Activated T-cell treated with anti-CD3 and anti-CD28 coated beads, Interleukin-2, amount 50 U/mL, for 72 hours (primary cell): ENCODE data around the gene KCNC4. TPM values are rescaled to one million over a fixed set of nuclear protein-coding genes. Genes with fewer than 3 reads are reported as not detected.

ENCODE experiments used
- ATAC-seq, 2 donors: fragments of 150-1000 bp; cut with Tn5 transposase; replicated peaks in 1 of 2; 2 replicates each; pipeline ENCODE4 v1.10.0; 2021; ENCODE audit warnings: moderate library complexity in 2 of 2, mild to moderate bottlenecking in 1 of 2
- DNase-seq, 2 donors: peaks; one replicate each; pipeline ENCODE4 v3.0.0; 2021 to 2022; ENCODE audit warnings: mixed read lengths in 1 of 2
- H3K27ac Mint-ChIP-seq: one replicate; pipeline ENCODE4 v1.8.0; 2022; ENCODE audit warnings: mild to moderate bottlenecking, moderate library complexity, mixed read lengths
- H3K27me3 Mint-ChIP-seq: one replicate; pipeline ENCODE4 v1.8.0; 2022; ENCODE audit warnings: low read depth, mixed read lengths
- H3K36me3 Mint-ChIP-seq, 2 donors: one replicate each; pipeline ENCODE4 v1.8.0; 2022; ENCODE audit warnings: mixed read lengths in 2 of 2, mild to moderate bottlenecking in 1 of 2; ENCODE audit not compliant: insufficient read depth in 2 of 2
- H3K4me1 Mint-ChIP-seq: one replicate; pipeline ENCODE4 v1.8.0; 2022; ENCODE audit warnings: low read depth, mixed read lengths
- H3K4me3 Mint-ChIP-seq, 2 donors: one replicate each; pipeline ENCODE4 v1.8.0; 2022; ENCODE audit warnings: mild to moderate bottlenecking in 2 of 2, mixed read lengths in 2 of 2, moderate library complexity in 2 of 2
- H3K9me3 Mint-ChIP-seq, 2 donors: one replicate each; pipeline ENCODE4 v1.8.0; 2022; ENCODE audit warnings: mixed read lengths in 2 of 2
- total RNA-seq, 2 donors: library from RNA; stranded (reverse); gene quantifications; one replicate each; pipeline ENCODE4 v1.2.3, GENCODE V29; 2022

KCNC4 gene
- total RNA-seq, 2 donors from 2014 or later = 19.8 to 28.9 TPM

DNA sequence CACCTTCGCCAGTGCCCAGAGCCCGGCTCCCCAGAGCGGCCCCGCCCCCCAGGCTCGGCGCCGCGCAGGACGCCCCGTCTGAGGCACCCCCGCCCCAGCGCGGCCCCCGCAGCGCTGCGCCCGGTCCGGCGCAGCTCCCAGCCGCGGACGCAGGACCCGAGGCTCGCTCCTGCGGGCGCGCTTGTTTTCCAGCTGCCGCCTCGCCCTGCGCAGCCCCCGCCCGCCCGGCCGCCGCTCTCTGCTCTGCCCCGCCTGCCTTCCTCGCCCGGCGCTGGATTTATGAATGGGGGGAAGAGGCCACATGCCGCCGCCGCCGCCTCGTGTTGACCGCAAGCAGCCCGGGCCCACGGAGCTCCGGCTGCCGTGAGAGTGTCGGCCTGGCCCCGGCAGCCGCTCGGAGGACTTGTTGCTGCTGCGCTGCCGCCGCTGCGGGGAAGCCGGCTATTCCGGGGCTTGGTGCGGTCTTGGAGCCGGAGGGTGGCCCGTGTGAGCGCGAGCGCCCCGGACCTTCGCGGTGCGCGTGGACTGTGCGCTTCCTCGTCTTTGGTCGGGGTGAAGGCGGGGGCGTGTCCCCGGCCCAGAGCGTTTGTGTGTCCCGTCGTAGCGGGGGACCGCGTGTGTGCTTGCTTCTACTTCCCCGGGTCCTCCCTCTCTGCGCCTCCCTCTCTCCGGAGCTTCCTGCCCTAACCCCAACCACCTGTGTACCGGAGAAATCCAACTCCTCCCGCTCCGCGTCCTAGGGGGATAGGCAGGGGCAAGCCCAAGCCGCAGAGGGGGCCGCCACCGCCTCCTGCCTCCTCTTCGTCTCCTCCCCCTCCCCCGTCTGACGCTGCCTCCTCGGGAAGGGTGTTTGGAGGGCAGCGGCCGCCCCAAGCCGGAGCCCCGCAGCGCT is 736 bp downstream of the KCNC4 start:
- no peaks in the 10 kb centered on the region for H3K9me3 Mint-ChIP-seq
- peaks cover 6 to 7% of the 10 kb centered on the region in 2 donors for H3K36me3 Mint-ChIP-seq
- H3K27ac Mint-ChIP-seq = peak overlapping the region; percentile 56
- peak; percentile 64 to 66 for DNase-seq
- ATAC-seq = peak; percentile 16 to 29
- H3K27me3 Mint-ChIP-seq = peaks cover 5% of the 10 kb centered on the region
- peaks cover 62% of the 10 kb centered on the region for H3K4me1 Mint-ChIP-seq
- H3K4me3 Mint-ChIP-seq = peak overlapping the region; percentile 90 to 97

- no peaks in the 10 kb centered on the region for H3K9me3 Mint-ChIP-seq
- peaks cover 70% of the 10 kb centered on the region for H3K4me1 Mint-ChIP-seq
- peaks cover 6 to 7% of the 10 kb centered on the region in 2 donors for H3K36me3 Mint-ChIP-seq
- H3K4me3 Mint-ChIP-seq = peak overlapping the region; percentile 90 to 97
- peak overlapping the region; percentile 56 for H3K27ac Mint-ChIP-seq
- H3K27me3 Mint-ChIP-seq = peaks cover 5% of the 10 kb centered on the region
- DNase-seq = peak; percentile 67 to 72
- ATAC-seq = peak; percentile 4 to 8
Observed at GRCh38 chr1:110211496-110212168, 1.5 kb downstream of the KCNC4 start.

DNA sequence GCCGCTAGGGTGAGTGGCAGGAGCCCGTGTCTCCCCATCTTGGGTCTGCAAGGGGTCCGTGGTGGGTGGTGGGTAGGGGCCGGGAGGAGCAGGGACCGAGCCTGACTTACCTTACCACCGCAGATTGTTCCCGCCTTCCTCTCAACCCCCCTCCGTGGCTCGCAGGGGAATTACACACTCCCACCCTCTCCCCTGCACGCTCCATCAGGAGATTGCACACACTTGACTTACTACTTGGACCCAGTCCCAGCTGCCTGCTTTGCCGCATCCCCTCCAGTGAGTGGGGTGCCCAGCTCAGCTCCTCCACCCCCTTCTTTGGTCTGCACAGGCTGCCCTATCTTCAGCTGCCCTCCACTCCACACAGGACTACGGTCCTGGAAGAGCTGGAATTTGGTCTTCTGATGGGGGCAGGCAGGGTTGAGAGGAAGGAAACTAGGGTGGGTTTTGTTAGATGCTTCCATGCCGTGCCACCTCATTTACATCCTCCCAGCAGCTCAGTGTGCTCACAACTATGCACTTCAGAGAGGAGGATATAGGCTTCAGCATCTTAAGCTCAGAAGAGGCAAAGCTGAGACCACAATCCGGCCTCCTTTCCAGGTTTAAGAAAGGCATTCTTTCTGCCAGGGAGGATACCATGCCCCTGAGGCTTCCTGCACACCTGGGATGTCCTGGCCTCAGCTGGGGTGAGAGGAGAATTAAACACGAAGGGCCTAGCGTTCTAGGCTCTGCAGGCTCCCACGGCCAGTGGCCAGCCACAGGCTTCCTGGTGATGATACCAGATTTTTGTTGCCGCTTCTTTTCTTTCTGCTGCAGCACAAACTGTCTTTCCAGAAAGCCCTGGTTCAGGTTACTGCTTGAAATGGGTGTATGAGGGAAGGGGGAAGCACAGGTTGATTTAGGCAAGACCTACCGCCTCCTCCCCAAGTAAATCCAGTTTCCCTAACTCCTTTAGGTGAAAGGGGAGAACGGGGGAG is 2.3 kb downstream of the KCNC4 start:
- peak overlapping the region; percentile 74 to 89 for H3K4me3 Mint-ChIP-seq
- peaks cover 9% of the 10 kb centered on the region in 2 donors for H3K36me3 Mint-ChIP-seq
- H3K9me3 Mint-ChIP-seq = no peaks in the 10 kb centered on the region
- DNase-seq (no peak), ATAC-seq (no peak)
- peak overlapping the region; percentile 11 for H3K27ac Mint-ChIP-seq
- peaks cover 77% of the 10 kb centered on the region for H3K4me1 Mint-ChIP-seq
- H3K27me3 Mint-ChIP-seq = peaks cover 5% of the 10 kb centered on the region

- peak overlapping the region; percentile 3 for H3K27ac Mint-ChIP-seq
- no peak for DNase-seq
- H3K27me3 Mint-ChIP-seq = peaks cover 5% of the 10 kb centered on the region
- H3K4me3 Mint-ChIP-seq = peak overlapping the region; percentile 74 to 89
- H3K4me1 Mint-ChIP-seq = peaks cover 78% of the 10 kb centered on the region
- no peaks in the 10 kb centered on the region for H3K9me3 Mint-ChIP-seq
- ATAC-seq = no peak
- peaks cover 9% of the 10 kb centered on the region in 2 donors for H3K36me3 Mint-ChIP-seq
Observed at GRCh38 chr1:110213143-110213540, 3.0 kb downstream of the KCNC4 start.

DNA sequence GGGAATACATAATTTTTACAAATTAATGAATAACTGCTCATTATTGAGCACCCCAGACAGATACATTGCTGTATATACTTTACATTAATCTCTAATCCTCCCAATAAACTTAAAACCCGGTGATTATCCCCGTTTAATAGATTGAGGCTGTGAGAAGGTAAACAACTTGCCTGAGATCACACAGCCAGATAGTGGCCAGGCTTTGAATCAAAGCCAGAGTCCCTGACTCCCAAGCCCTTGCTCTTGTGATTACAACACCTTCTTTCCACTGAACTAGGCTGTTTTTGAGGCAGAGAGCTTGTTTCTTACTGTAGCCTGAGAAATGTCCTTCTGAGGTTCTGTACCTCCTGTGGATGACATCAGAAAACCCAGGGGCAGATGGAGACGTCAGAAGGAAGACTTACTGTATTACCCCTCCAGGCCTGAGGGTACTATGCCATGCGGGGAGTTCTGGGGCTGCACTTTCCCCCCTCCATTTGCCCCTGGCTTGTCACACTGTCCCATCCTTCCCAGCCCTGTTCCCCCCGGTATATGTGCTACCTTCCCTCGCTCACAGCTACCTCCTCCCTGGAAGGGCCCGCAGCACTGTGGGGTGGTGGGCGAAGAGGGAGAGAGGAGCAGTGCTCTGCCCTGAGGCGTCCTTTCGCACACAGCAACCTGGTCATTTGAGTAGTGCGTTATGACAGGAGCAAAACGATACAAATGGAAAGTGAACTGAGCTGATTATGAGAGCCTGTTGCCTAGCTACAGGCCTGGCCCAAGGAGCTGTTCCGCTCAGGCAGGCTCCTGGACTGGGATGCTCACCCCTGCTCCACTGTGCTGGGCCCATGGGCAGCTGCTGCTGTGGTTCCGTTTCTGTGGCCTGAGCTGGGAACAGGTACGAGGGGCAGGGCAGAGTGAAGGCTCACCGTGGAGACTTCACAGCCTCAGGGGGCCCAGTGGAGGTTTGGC is 4.6 kb downstream of the KCNC4 start:
- H3K36me3 Mint-ChIP-seq = peaks cover 9 to 12% of the 10 kb centered on the region in 2 donors
- DNase-seq (peak; percentile 33 to 44), ATAC-seq (peak; percentile 6 to 32)
- H3K27me3 Mint-ChIP-seq = peaks cover 5% of the 10 kb centered on the region
- no peaks in the 10 kb centered on the region for H3K9me3 Mint-ChIP-seq
- peaks cover 69% of the 10 kb centered on the region for H3K4me1 Mint-ChIP-seq
- peak overlapping the region; percentile 57 for H3K27ac Mint-ChIP-seq
- H3K4me3 Mint-ChIP-seq = peak overlapping the region; percentile 74 to 89

DNA sequence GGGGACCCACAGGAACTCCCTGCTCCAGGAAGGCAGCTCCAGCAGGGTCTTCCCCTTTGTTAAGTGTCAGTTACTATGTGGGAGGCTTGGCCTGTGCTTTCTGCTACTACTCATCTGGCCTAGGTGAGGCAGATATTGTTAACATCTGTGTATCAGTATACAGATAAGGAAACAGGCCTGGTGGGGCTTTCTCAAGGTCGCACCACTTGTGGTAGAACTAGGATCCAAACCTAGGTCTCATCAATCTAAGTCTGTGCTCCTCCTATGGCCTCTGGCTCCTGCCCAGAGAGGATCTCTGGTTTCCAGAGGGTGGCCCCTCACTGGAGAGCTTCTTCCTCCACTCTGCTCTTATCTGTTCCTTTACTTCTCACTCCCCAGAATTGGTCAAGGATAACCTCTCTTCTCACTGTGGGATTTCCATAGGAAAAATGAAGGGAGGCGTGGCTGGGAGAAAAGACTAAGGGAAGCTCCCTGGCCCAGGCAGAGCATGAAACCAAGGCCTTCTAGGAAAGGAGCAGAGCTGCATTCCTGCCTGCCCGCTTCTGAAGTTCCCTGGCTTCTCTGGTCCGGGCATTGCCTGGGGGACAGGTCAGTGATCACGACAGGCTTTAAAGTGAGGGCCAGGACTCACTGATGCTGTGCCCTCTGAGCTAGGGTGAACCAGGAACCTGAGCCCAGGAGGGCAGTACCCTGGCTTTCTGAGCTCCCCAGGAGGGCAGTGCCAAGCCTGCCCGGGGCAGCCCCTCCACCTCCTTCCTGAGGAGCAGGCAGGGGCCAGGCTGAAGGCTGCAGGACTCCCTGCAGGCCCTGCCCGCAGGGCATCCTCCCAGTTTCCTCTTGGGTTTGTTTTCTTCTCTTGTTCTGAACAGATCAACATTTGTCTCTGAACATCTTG is 5.8 kb downstream of the KCNC4 start:
- peaks cover 5% of the 10 kb centered on the region for H3K27me3 Mint-ChIP-seq
- peaks cover 9 to 12% of the 10 kb centered on the region in 2 donors for H3K36me3 Mint-ChIP-seq
- DNase-seq (peak; percentile 32), ATAC-seq (peak; percentile 18 to 26)
- peak overlapping the region; percentile 70 to 89 for H3K4me3 Mint-ChIP-seq
- H3K9me3 Mint-ChIP-seq = no peaks in the 10 kb centered on the region
- peaks cover 71% of the 10 kb centered on the region for H3K4me1 Mint-ChIP-seq
- no peak overlapping the region for H3K27ac Mint-ChIP-seq

DNA sequence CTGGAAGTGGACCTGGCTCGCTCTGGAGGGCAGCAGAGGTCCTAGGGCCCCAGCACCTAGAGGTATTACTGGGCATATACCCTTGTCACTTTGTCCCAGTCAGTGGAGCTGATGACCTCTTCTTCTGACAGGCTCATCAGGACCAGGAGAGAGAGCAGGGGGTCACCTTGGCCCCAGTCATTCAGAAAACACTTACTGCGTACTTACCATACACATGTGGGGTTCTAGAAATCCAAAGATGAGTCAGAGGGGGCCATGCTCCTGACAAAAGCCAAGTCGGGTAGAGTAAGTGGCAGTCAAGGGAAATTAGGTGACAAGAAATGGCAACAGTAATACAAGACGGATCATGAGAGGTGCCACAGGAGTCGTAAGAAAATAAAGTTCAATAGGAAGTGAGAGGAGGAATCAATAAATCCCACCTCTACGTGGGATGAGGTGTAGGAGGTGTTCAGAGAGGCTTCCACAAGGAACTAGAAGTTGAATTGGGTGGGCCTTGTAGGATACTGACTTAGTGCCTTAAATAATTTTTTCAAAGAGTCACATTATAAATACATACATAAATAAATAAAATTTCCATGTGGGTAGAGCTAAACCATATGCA is 6.8 kb downstream of the KCNC4 start:
- peak overlapping the region; percentile 70 to 89 for H3K4me3 Mint-ChIP-seq
- peaks cover 71% of the 10 kb centered on the region for H3K4me1 Mint-ChIP-seq
- DNase-seq (peak; percentile 50 to 51), ATAC-seq (peak; percentile 69 to 71)
- no peaks in the 10 kb centered on the region for H3K9me3 Mint-ChIP-seq
- H3K27me3 Mint-ChIP-seq = peaks cover 5% of the 10 kb centered on the region
- H3K36me3 Mint-ChIP-seq = peaks cover 9 to 10% of the 10 kb centered on the region in 2 donors
- H3K27ac Mint-ChIP-seq = peak overlapping the region; percentile 52

GRCh38 chr1:110218137-110218536 is 8.0 kb downstream of the KCNC4 start:
- Mint-ChIP-seq H3K27ac (peak overlapping the region; percentile 81), H3K36me3 (peaks cover 4 to 6% of the 10 kb centered on the region in 2 donors), H3K4me3 (peak overlapping the region; percentile 25 to 49), H3K9me3 (no peaks in the 10 kb centered on the region), H3K4me1 (peaks cover 60% of the 10 kb centered on the region), H3K27me3 (peaks cover 4% of the 10 kb centered on the region)
- ATAC-seq (no peak), DNase-seq (no peak)

DNA sequence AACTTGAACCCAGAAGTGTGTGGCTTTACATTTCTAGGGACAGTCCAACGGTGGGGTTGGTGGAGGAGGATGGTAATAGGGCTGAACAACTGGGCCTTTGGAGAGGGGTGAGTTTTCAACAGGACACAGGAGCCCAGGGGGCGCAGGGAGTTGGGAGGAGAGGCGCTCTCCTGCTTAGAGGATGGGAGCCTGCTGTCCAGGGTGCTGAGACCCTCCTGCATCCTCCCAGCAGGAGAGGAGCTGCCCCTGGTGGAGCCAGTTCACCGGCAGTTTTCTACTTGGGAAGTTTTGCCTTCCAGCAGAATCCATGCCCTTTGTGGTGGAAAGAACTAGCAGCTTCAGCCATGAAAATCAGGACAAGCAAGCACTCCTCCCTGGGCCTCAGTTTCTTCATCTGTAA is 8.6 kb downstream of the KCNC4 start:
- no peaks in the 10 kb centered on the region for H3K27me3 Mint-ChIP-seq
- H3K36me3 Mint-ChIP-seq = peaks cover 5 to 7% of the 10 kb centered on the region in 2 donors
- DNase-seq = no peak
- H3K4me1 Mint-ChIP-seq = peaks cover 54% of the 10 kb centered on the region
- H3K9me3 Mint-ChIP-seq = no peaks in the 10 kb centered on the region
- no peak for ATAC-seq
- no peak overlapping the region for H3K27ac Mint-ChIP-seq
- peak overlapping the region in 1 of 2 donors; percentile 25 for H3K4me3 Mint-ChIP-seq

GRCh38 chr1:110220324-110220723 is 10.2 kb downstream of the KCNC4 start:
- Mint-ChIP-seq H3K36me3 (peaks cover 5 to 7% of the 10 kb centered on the region in 2 donors), H3K4me3 (no peak overlapping the region), H3K9me3 (no peaks in the 10 kb centered on the region), H3K27me3 (no peaks in the 10 kb centered on the region), H3K27ac (no peak overlapping the region), H3K4me1 (peaks cover 38% of the 10 kb centered on the region)
- ATAC-seq (no peak), DNase-seq (no peak)

DNA sequence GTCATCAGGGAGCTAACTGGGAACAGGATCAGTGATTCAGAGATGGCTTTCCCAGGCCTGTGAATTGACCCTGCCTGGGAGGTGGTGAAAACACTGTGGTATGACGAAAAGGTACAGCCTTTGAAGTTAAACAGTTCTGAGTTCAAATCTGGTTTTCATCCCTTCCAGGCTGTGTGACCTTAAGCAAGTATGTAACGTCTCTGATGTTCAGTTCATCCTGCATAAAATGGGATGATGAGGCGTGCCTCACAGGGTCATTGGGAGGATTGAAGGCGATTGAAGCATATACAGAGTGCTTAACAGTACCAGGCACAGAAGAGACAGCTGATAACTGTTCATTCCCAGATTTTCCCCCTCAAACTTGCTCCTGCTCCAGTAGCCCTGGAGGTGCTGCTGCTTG is 11.0 kb downstream of the KCNC4 start:
- Mint-ChIP-seq H3K4me1 (peaks cover 30% of the 10 kb centered on the region), H3K4me3 (no peak overlapping the region), H3K27me3 (no peaks in the 10 kb centered on the region), H3K27ac (no peak overlapping the region), H3K9me3 (no peaks in the 10 kb centered on the region), H3K36me3 (peaks cover 5 to 7% of the 10 kb centered on the region in 2 donors)
- DNase-seq = no peak
- no peak for ATAC-seq
